K562 (cell line): Measurements from ENCODE around the gene PLXNB2. TPM values are rescaled to one million over a fixed set of nuclear protein-coding genes. Genes with fewer than 3 reads are reported as not detected.

Source experiments
- CCNT2 ChIP-seq: IDR thresholded peaks from 2 replicates; pipeline ENCODE4 v1.6.1; 2011; ENCODE audit warnings: borderline replicate concordance, low read depth, mild to moderate bottlenecking, moderate library complexity, mixed read lengths, low read length; ENCODE audit not compliant: insufficient read length; ENCODE audit errors: extremely low read depth
- CTCF ChIP-seq, 3 experiments: IDR thresholded peaks in 2 of 3; conservative IDR thresholded peaks in 1 of 3; 2 replicates each; pipeline ENCODE4 v1.5.1; 2011 to 2012; ENCODE audit warnings: low read length in 3 of 3, mild to moderate bottlenecking in 3 of 3, control low read depth in 2 of 3, improper control_type of control experiment in 1 of 3, inconsistent platforms in 1 of 3, low read depth in 1 of 3, mixed read lengths in 1 of 3, moderate library complexity in 1 of 3; ENCODE audit not compliant: insufficient read depth in 2 of 3
- MITF ChIP-seq: IDR thresholded peaks from 2 replicates; pipeline ENCODE4 v1.6.1; 2014; ENCODE audit warnings: antibody characterized with exemption
- NUFIP1 ChIP-seq: fragments of 450-650 bp; IDR thresholded peaks from 2 replicates; pipeline ENCODE4 v1.6.1; 2018; ENCODE audit not compliant: partially characterized antibody
- PTRF ChIP-seq: fragments of 450-650 bp; IDR thresholded peaks from 2 replicates; pipeline ENCODE4 v1.6.1; 2016; ENCODE audit warnings: mild to moderate bottlenecking, missing genetic modification characterization, missing compliant biosample characterization
- RAD51 ChIP-seq: fragments of 450-650 bp; IDR thresholded peaks from 2 replicates; pipeline ENCODE4 v1.7.1; 2016; ENCODE audit warnings: low read depth, mild to moderate bottlenecking, borderline replicate concordance
- VEZF1 ChIP-seq: fragments of 200-800 bp; sonication (Bioruptor generic); IDR thresholded peaks from 2 replicates; pipeline ENCODE4 v1.6.1; 2017; ENCODE audit warnings: missing genetic modification characterization, missing compliant biosample characterization
- XRCC5 ChIP-seq: fragments of 200-400 bp; formaldehyde crosslinking; IDR thresholded peaks from 2 replicates; pipeline ENCODE4 v1.6.1; 2017; ENCODE audit warnings: low read depth, mild to moderate bottlenecking, low read length
- ZBTB11 ChIP-seq, 3 experiments: fragments of 200-800 bp in 1 of 3; fragments of 250-450 bp in 1 of 3; fragments of 450-650 bp in 1 of 3; sonication (Bioruptor Pico) in 1 of 3; sonication (Bioruptor generic) in 1 of 3; formaldehyde crosslinking in 1 of 3; IDR thresholded peaks; 2 replicates each; pipeline versions ENCODE4 v1.6.1 to v1.8.0; 2016 to 2022; ENCODE audit warnings: mild to moderate bottlenecking in 2 of 3, missing genetic modification characterization in 2 of 3, missing compliant biosample characterization in 1 of 3, moderate library complexity in 1 of 3
- ZBTB33 ChIP-seq: sonication (generic); formaldehyde crosslinking; IDR thresholded peaks from 2 replicates; pipeline ENCODE4 v1.8.1; 2023; ENCODE audit warnings: mild to moderate bottlenecking, missing genetic modification reagents
- polyA plus RNA-seq, 8 experiments: library from polyadenylated mRNA; depleted of rRNA in 4 of 8; stranded (reverse) in 5 of 8; unstranded in 3 of 8; fragments of >200 nt; fragmentation: Nextera tagmentation in 2 of 8; fragmentation: Illumina TruSeq in 1 of 8; extraction: Ambion mirVana in 2 of 8; extraction: Trizol in 1 of 8; gene quantifications; 2 replicates each; pipeline versions ENCODE4 v1.2.1 to v1.2.3, GENCODE V29; 2011 to 2014; ENCODE audit warnings: inconsistent platforms in 1 of 8, missing spikeins in 1 of 8
- total RNA-seq, 7 experiments: library from RNA; depleted of rRNA in 6 of 7; stranded (reverse); fragments of >200 nt in 6 of 7; fragmentation: Illumina TruSeq in 2 of 7; extraction: Trizol in 2 of 7; gene quantifications; 2 replicates each; pipeline versions ENCODE4 v1.2.1 to v1.2.3, GENCODE V29; 2011 to 2021; ENCODE audit warnings: low replicate concordance in 1 of 7

The PLXNB2 gene
- total and polyA plus RNA-seq, 9 of the 15 experiments (the other 6 are each of a cell fraction or from before 2014, with no cell fraction given) = 0.15 to 45.1 (median 13.6) TPM

GRCh38 chr22:50267591-50268390 lies 39.7 kb downstream of the PLXNB2 start (continued):
- TF ChIP-seq CTCF (IDR thresholded peaks at IDR 0.05 in 2 of 3, conservative IDR thresholded peaks at IDR 0.05 in 1 of 3; ENCODE audit: insufficient read depth in 2 of 3, low read depth in 1 of 3, low read length in 3 of 3) (peak in 1 of 3 experiments; percentile 36; a peak in 2 of 6 replicates), MITF (no peak), VEZF1 (peak; percentile 68), XRCC5 (no peak), PTRF (tag) (no peak), RAD51 (no peak), ZBTB11 (CRISPR knock-in tag; IDR thresholded peaks at IDR 0.05) (no peak), NUFIP1 (no peak), ZBTB33 (CRISPR knock-in tag) (peak; percentile 48; the same call in 1 of the 2 replicates), CCNT2 (no peak)
